DOHH2 (cell line): ENCODE data around the gene TMEM30B.

ENCODE experiments used
- H3F3A ChIP-seq: fragments of 200-600 bp; sonication (generic), shearing (Covaris generic); 2 replicates; pipeline ENCODE4 v1.6.0; 2016; ENCODE audit warnings: antibody characterized with exemption, mild to moderate bottlenecking; ENCODE audit not compliant: control insufficient read depth, insufficient read depth
- H3K27ac ChIP-seq: fragments of 200-600 bp; sonication (generic); 2 replicates; pipeline ENCODE4 v1.5.1; 2014; ENCODE audit warnings: low read depth, mild to moderate bottlenecking, low read length, moderate library complexity
- H3K27me3 ChIP-seq: fragments of 200-600 bp; sonication (generic); 2 replicates; pipeline ENCODE4 v1.6.1; 2014; ENCODE audit warnings: mild to moderate bottlenecking, low read length, mixed read lengths; ENCODE audit not compliant: control insufficient read depth
- H3K36me3 ChIP-seq: fragments of 200-600 bp; sonication (generic); 2 replicates; pipeline ENCODE4 v1.6.1; 2014; ENCODE audit warnings: mild to moderate bottlenecking, low read length, moderate library complexity, mixed read lengths; ENCODE audit not compliant: control insufficient read depth
- H3K4me1 ChIP-seq: fragments of 200-600 bp; sonication (generic); 2 replicates; pipeline ENCODE4 v1.6.1; 2014; ENCODE audit warnings: mild to moderate bottlenecking, low read length, mixed read lengths; ENCODE audit not compliant: control insufficient read depth
- H3K4me2 ChIP-seq: fragments of 200-600 bp; sonication (generic); 2 replicates; pipeline ENCODE4 v1.6.0; 2014; ENCODE audit warnings: mild to moderate bottlenecking, low read length, moderate library complexity
- H3K4me3 ChIP-seq: fragments of 200-600 bp; sonication (generic); 2 replicates; pipeline ENCODE4 v1.5.1; 2014; ENCODE audit warnings: mild to moderate bottlenecking, low read length, mixed read lengths
- H3K79me2 ChIP-seq: fragments of 200-600 bp; sonication (generic); 2 replicates; pipeline ENCODE4 v1.6.1; 2014; ENCODE audit warnings: mild to moderate bottlenecking, low read length, mixed read lengths; ENCODE audit not compliant: control insufficient read depth
- H3K9me2 ChIP-seq: fragments of 200-600 bp; sonication (generic); replicated peaks from 2 replicates; pipeline ENCODE4 v1.6.1; 2014; ENCODE audit warnings: mild to moderate bottlenecking, low read length, mixed read lengths; ENCODE audit not compliant: control insufficient read depth
- H3K9me3 ChIP-seq: fragments of 200-600 bp; sonication (generic); 2 replicates; pipeline ENCODE4 v1.6.1; 2014; ENCODE audit warnings: antibody characterized with exemption, low read length, mixed read lengths; ENCODE audit not compliant: control insufficient read depth, insufficient read depth
- H4K20me1 ChIP-seq: fragments of 200-600 bp; sonication (generic); 2 replicates; pipeline ENCODE4 v1.6.0; 2014; ENCODE audit warnings: low read depth, mild to moderate bottlenecking, antibody characterized with exemption, low read length, moderate library complexity; ENCODE audit not compliant: control insufficient read depth, insufficient read depth
- EZH2phosphoT487 ChIP-seq: fragments of 200-600 bp; sonication (generic); IDR thresholded peaks from 2 replicates; pipeline ENCODE4 v1.6.1; 2017; ENCODE audit warnings: borderline replicate concordance, mild to moderate bottlenecking, antibody characterized with exemption, low read length, moderate library complexity, mixed read lengths
- TF ChIP-seq, protein P1 (sequence below): fragments of 200-600 bp; sonication (generic); IDR thresholded peaks from one replicate; pipeline ENCODE4 v1.5.1; 2014; ENCODE audit warnings: antibody characterized with exemption, mild to moderate bottlenecking, low read depth, low read length; ENCODE audit not compliant: poor library complexity, severe bottlenecking

TMEM30B gene

DNA sequence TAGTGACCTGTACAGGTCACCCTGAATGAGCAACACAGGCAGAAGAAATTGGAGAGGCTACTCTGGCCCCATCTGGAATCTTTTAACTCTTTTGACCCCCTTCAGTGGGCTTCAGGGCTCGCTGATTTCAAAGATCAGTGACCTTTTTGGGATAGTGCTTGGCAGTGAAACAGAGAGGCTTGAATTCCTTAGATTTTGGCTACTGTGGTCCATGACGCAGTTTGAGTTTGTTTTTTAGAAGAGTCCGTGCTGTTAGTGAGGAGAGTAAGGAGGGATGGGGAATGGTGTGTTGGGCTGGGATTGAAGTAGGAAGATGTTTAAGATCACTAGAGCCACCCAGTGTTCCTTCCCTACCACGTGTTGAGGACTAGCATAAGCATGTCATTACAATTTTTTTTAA, 16.5 kb downstream of the TMEM30B start:
- H3K79me2 ChIP-seq, result no peaks in the 10 kb centered on the region
- no peaks in the 10 kb centered on the region for H3K9me2 ChIP-seq
- H3K27ac ChIP-seq, result no peak overlapping the region
- H3K27me3 ChIP-seq, result no peaks in the 10 kb centered on the region
- H4K20me1 ChIP-seq, result no peaks in the 10 kb centered on the region
- H3F3A ChIP-seq, result no peaks in the 10 kb centered on the region
- TF ChIP-seq EZH2phosphoT487, result no peak
- TF ChIP-seq, protein P1, sequence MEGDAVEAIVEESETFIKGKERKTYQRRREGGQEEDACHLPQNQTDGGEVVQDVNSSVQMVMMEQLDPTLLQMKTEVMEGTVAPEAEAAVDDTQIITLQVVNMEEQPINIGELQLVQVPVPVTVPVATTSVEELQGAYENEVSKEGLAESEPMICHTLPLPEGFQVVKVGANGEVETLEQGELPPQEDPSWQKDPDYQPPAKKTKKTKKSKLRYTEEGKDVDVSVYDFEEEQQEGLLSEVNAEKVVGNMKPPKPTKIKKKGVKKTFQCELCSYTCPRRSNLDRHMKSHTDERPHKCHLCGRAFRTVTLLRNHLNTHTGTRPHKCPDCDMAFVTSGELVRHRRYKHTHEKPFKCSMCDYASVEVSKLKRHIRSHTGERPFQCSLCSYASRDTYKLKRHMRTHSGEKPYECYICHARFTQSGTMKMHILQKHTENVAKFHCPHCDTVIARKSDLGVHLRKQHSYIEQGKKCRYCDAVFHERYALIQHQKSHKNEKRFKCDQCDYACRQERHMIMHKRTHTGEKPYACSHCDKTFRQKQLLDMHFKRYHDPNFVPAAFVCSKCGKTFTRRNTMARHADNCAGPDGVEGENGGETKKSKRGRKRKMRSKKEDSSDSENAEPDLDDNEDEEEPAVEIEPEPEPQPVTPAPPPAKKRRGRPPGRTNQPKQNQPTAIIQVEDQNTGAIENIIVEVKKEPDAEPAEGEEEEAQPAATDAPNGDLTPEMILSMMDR, result no peak
- no peak overlapping the region for H3K4me3 ChIP-seq
- no peaks in the 10 kb centered on the region for H3K9me3 ChIP-seq
- H3K36me3 ChIP-seq, result no peaks in the 10 kb centered on the region
- no peak overlapping the region for H3K4me2 ChIP-seq
- H3K4me1 ChIP-seq, result no peaks in the 10 kb centered on the region

DNA sequence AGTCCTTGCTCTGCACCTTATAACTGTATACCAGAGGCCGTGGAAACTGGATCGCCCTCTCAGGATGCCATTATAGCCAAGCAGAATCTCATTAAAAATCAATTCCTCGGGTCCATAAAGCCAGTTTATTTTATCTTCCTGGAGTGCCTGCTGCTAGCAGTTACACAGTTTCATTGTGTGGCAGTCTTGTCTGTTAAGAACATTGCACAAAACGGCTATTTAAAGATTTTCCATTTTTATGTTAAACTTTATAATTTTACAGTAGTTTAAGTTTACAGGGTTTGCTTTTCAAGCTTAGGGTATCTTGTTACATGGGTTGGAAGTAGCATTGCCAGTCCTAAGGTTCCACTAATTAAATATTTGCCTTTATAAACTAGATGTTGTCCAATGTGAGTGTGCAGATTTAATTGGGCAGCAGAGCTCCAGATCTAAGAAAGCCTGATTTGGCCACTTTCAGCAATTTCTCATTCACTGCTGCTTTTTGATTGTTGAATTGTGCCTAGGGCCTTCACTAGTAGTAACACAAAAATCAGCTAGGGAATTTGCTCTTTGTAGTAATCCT, 17.0 kb downstream of the TMEM30B start:
- H3K4me2 ChIP-seq, result no peak overlapping the region

DNA sequence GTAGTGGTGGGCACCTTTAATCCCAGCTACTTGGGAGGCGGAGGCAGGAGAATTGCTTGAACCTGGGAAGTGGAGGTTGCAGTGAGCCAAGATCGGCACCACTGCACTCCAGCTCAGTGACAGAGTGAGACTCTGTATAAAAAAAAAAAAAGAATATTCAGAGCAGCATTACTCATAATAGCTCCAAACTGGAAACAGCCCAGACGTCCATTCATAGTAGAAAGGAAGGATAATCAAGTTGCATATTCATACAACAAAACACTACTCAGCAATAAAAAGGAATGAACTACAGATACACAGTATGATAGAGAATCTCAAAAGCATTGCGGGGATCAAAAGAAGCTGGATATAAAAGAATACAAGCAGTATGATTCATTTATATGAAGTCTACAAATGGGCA, 19.1 kb downstream of the TMEM30B start:
- H3K9me2 ChIP-seq, result no peaks in the 10 kb centered on the region
- H3K4me1 ChIP-seq, result no peaks in the 10 kb centered on the region
- no peak for TF ChIP-seq EZH2phosphoT487
- TF ChIP-seq, protein P1, result no peak
- H3K79me2 ChIP-seq, result no peaks in the 10 kb centered on the region
- H3K27me3 ChIP-seq, result no peaks in the 10 kb centered on the region
- H3K9me3 ChIP-seq, result no peaks in the 10 kb centered on the region
- no peaks in the 10 kb centered on the region for H4K20me1 ChIP-seq
- H3K4me2 ChIP-seq, result no peak overlapping the region
- no peak overlapping the region for H3K27ac ChIP-seq
- H3F3A ChIP-seq, result no peaks in the 10 kb centered on the region
- no peaks in the 10 kb centered on the region for H3K36me3 ChIP-seq
- H3K4me3 ChIP-seq, result no peak overlapping the region

More for the DNA sequence above, 17.0 kb downstream of the TMEM30B start:
- no peaks in the 10 kb centered on the region for H4K20me1 ChIP-seq
- TF ChIP-seq, protein P1, result no peak
- no peak for TF ChIP-seq EZH2phosphoT487
- no peaks in the 10 kb centered on the region for H3K27me3 ChIP-seq
- H3K79me2 ChIP-seq, result no peaks in the 10 kb centered on the region
- H3K9me3 ChIP-seq, result no peaks in the 10 kb centered on the region
- no peaks in the 10 kb centered on the region for H3K4me1 ChIP-seq
- H3F3A ChIP-seq, result no peaks in the 10 kb centered on the region
- no peaks in the 10 kb centered on the region for H3K9me2 ChIP-seq
- no peak overlapping the region for H3K4me3 ChIP-seq
- H3K27ac ChIP-seq, result no peak overlapping the region
- H3K36me3 ChIP-seq, result no peaks in the 10 kb centered on the region
